GM21737 (cell line): ENCODE data around the gene ANKH.

ENCODE experiments used
- ATAC-seq: cut with Tn5 transposase; IDR thresholded peaks from one replicate; pipeline ENCODE4 v1.9.1; 2021; ENCODE audit warnings: mild to moderate bottlenecking, moderate library complexity; ENCODE audit not compliant: unreplicated experiment

Gene ANKH

DNA sequence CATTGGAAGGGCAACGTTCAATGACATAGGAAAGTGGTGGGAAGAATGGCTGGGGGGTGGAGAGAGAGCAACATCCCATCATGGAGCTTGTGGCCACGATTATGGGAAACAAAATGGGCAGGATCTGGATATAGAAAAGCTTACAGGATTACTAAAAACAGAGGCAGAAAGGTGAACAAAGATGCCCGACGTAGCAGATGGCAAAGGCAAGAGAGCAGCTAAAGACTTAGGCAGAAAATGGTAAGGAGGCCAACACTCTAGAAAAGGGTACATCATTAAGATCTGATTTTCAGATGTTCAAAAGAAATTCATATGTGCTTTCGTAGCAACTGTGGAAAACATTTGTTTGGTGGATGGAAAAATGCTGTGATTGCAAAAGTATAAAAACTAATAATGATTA is 104.5 kb downstream of the ANKH start:
- ATAC-seq: no peak

- no peak for ATAC-seq
Measured at GRCh38 chr5:14766584-14766983, 105.0 kb downstream of the ANKH start.

- no peak for ATAC-seq
Measured at GRCh38 chr5:14765587-14765986, 106.0 kb downstream of the ANKH start.

GRCh38 chr5:14762549-14763216 is 108.9 kb downstream of the ANKH start:
- ATAC-seq: no peak

GRCh38 chr5:14760548-14761002 is 111.0 kb downstream of the ANKH start:
- no peak for ATAC-seq

DNA sequence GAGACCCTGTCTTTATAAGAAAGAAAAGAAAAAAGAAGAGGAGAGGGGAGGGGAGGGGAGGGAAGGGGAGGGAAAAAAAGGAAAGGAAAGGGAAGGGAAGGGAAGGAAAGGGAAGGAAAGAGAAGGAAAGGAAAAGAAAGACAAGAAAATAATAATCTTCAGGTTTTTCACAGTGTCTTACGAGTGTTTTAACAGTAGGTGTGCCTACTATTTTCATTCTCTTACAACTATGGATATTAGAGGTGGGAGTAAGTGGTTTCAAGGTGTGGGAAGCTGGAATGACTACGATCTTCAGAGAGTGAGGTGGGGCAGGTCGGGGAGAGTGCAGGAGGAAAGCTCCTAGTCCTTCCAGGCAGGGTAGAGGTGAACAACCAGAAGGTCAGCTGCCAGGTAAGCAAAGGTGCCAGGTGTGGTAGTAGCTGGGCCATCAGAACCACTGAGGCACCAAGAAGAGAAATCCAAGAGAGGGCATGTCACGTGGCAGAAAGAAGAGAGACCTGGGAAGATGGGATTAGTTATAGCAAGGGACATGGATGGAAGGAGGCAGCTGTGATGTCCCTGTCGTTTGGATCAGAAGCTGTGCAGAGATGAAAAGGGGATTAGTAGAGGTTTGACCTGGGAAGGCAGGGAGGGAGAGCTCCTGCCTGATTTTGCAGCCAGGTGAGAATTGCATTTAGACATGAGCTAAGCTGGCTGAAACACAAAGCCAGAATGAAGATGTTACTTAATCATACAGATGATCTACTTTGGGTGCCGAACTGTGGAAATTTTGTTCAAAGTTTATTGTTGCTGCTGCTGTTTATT is 111.6 kb downstream of the ANKH start:
- ATAC-seq: no peak

GRCh38 chr5:14757850-14758249 is 113.7 kb downstream of the ANKH start:
- no peak for ATAC-seq

DNA sequence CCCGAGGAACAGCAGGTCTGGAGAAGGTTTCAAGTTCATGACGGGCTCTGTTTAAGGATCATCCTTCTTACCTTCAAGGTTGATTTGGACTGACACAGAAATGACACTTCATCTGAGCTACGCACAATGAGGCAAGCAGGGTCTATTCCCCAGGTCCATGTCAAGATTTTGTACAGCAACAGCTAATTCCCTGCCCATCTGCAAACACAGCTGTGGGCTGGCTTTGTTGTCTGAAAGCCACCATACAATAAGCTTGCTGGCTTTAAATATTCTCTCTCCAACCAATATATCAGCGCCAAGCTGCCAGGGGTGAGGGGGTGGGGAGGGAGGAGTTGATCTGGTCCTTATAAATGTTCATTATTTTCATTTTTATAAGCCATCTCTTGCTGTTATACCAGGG is 115.1 kb downstream of the ANKH start:
- ATAC-seq: no peak

DNA sequence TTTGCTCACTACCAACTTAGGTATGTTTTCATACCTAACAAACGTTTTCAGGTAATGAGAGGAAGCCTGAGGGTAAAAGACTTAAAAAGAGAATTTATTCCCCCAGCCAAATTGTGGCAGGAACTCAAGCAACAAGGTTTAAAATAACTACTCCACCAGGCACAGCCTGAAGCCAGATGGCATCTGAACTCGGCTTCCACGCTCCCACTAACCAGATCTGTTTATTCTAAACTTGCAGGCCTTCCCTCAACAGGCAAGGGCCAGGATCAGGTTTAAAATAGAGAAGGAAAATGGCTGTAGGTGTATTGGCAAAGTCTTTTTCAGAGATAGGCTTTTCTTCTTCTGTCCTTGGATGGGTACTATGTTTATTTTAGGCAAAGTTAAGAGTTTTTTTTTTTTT is 117.6 kb downstream of the ANKH start:
- no peak for ATAC-seq

- no peak for ATAC-seq
Measured at GRCh38 chr5:14753292-14753691, 118.3 kb downstream of the ANKH start.

- ATAC-seq: no peak
Measured at GRCh38 chr5:14752497-14753071, 119.0 kb downstream of the ANKH start.

GRCh38 chr5:14750712-14751111 is 120.9 kb downstream of the ANKH start:
- ATAC-seq: no peak

- no peak for ATAC-seq
Measured at GRCh38 chr5:14749579-14750101, 121.9 kb downstream of the ANKH start.

DNA sequence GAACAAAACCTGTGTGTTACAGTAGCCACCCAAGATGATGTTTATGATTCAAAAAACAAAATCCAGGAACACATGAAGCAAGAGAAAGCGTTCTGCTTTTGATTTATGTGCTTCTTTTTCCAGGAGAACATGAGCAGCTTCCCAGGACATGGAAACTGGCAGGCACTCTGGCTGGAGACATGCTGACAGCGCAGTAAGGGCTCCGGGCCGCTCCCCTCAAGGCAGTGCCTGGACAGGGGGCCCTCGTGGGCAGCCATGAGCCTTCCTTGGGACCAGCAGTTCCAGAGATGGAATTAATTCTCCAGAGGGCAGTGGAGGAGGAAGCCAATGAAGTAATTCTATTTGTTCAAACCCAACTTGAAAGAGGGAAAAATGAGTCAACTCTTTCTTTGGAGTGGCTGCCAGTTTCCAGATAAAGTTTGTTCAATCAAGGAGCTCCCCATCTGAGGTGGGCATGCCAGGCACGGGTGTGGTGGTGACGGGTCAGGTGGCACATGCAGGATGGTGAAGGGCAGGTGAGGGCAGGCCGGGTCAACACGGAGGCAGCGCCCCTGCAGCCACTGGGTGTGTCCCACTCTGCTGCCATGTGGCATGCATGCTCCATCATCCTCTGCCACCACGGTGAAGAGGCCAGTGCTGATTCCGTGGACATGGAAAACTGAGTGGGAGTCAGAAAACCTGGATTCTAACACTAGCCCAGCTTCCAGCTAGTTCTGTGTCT is 123.2 kb downstream of the ANKH start:
- no peak for ATAC-seq

DNA sequence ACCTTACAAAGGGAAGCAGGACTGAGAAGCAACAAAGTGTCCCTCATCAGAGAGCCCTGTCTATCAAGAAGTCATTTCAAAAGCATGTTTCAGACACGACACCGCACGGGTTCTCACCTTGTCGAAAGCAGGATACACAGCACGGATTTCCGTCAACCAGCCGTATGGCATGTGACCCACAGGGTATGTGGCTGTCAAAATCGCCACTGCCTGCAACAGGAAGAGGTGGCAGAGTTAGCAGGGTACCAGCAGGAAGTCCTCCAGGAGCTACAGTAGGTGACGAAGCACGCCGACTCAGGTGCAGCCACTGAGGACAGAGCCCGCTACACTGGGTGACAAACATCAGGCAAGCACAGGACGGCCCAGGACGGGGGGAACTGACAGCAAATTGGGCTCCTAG is 125.8 kb downstream of the ANKH start:
- no peak for ATAC-seq

DNA sequence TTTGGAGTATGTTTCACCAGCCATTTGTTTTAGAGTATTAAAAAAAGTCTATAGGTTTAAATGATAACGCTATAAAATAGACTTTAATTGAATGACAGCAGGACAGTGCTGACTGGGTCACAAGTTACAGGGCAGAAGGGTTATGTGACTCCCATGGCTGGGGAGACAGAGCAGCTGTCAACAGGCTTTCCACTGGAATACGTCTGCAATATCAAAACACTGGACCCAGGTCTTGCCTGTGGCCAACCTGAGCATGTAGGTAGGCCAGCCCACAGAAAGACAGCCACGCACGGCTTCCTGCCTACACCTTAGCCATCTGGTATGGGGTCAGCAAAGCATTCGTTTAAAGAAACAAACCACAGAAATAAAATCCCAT is 126.4 kb downstream of the ANKH start:
- no peak for ATAC-seq

DNA sequence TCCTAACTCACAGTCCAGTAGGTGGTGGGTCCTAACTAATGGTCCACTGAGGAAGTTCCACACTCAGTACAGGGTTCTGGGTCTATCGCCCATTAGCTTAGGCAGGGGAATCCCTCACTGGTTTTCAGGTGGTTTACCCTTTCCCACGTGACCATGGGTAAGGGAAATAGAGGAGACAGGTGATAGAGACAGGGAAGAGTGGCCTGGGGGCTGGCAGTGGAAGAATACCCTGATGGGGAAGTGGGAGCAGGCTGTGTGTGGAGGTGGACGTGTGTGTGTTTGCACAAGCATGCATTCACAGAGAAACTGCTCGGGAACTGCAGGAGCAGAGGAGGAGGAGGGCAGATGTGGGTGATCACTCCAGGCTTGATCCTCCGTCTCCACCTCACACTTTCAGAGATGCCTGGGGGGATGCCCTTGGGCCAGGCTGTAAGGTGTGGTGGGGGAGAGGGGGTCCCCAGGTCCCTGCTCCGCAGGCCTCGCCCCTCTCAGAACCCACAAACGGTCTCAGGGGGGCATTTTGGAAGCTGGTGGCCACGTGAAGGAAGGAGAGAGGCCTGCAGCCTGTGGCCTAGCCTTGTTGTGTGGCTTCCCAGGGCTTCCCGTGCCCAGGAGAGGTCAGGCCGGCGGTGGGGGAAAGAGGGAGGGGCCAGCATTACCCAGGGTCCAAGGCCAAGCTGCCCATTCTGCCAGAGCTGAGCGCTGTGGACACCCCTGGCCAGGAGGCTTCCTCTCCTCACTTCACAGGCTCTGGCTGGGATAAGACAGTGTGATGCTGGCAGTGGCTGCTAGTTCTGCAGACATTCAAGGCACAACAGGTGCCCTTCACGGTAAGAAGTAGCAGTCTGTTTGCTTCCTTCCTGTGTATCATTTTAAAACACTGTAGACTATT is 127.0 kb downstream of the ANKH start:
- peak; percentile 58 for ATAC-seq

- no peak for ATAC-seq
Measured at GRCh38 chr5:14743601-14744295, 127.8 kb downstream of the ANKH start.

DNA sequence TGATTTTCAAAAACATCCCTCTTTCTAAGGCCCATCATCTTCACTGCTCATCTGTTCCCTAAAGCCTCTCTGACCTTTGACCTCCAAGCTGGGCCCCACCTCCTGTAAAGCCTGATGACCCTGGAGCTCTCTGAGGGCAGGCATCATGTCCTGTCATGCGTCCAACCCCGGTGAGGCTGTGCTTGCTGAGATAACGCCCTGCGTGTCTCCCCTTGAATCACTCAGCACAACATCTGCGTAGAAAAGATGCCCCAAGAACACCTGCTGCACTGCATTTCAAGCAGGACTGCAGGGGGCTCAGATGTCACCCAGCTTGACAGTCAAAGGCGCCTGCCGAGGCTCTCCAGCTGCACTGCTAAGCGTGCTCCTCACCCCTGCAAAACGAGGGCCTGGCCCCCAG is 129.1 kb downstream of the ANKH start:
- ATAC-seq: no peak
